Measurements from ENCODE around the gene INTS6. TPM values are rescaled to one million over a fixed set of nuclear protein-coding genes. Genes with fewer than 3 reads are reported as not detected.
A peak's percentile ranks its signal among the peaks of the same experiment; 100 is the strongest.

INTS6 gene, protein sequence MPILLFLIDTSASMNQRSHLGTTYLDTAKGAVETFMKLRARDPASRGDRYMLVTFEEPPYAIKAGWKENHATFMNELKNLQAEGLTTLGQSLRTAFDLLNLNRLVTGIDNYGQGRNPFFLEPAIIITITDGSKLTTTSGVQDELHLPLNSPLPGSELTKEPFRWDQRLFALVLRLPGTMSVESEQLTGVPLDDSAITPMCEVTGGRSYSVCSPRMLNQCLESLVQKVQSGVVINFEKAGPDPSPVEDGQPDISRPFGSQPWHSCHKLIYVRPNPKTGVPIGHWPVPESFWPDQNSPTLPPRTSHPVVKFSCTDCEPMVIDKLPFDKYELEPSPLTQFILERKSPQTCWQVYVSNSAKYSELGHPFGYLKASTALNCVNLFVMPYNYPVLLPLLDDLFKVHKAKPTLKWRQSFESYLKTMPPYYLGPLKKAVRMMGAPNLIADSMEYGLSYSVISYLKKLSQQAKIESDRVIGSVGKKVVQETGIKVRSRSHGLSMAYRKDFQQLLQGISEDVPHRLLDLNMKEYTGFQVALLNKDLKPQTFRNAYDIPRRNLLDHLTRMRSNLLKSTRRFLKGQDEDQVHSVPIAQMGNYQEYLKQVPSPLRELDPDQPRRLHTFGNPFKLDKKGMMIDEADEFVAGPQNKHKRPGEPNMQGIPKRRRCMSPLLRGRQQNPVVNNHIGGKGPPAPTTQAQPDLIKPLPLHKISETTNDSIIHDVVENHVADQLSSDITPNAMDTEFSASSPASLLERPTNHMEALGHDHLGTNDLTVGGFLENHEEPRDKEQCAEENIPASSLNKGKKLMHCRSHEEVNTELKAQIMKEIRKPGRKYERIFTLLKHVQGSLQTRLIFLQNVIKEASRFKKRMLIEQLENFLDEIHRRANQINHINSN
- 10 to 100 TPM; 32.1 to 35.4 TPM for total RNA-seq
- long read RNA-seq, full-length matches to known transcripts = 7 of 14 reads
- long read RNA-seq, partial matches to known transcripts = 5 of 14 reads
- long read RNA-seq, other reads (novel, unspliced or antisense) = 2 of 14 reads

- intact Hi-C loops (cut with DNase I, micrococcal nuclease) = loop anchor here in 1 of 2 donors (10.0 kb wide), 1 partner anchor 362 kb away; no protein-coding TSS in a partner anchor
- ATAC-seq (peak; percentile 82), DNase-seq (peak; percentile 98 to 100)
Measured at GRCh38 chr13:51452361-51453206, at the start of gene INTS6. TSS of gene INTS6 (minus strand) at chr13:51453036. CDS start at chr13:51452525, 511 bp downstream.

- intact Hi-C loops (cut with DNase I, micrococcal nuclease) = no loop called here
Measured at GRCh38 chr13:51502153-51502651, 49.4 kb upstream of the INTS6 start.

GRCh38 chr13:51501592-51502152, 48.8 kb upstream of the INTS6 start:
- DNase-seq (no peak), ATAC-seq (no peak)
- intact Hi-C loops (cut with DNase I, micrococcal nuclease) = no loop called here

More at GRCh38 chr13:51502153-51502651, 49.4 kb upstream of the INTS6 start:
- DNase-seq (no peak), ATAC-seq (no peak)

- ATAC-seq = no peak
- DNase-seq = no peak
- intact Hi-C loops (cut with DNase I, micrococcal nuclease) = no loop called here
Measured at GRCh38 chr13:51501096-51501495, 48.3 kb upstream of the INTS6 start.

GRCh38 chr13:51500687-51501086, 47.9 kb upstream of the INTS6 start:
- DNase-seq = no peak
- intact Hi-C loops (cut with DNase I, micrococcal nuclease) = no loop called here
- no peak for ATAC-seq

GRCh38 chr13:51499841-51500240, 47.0 kb upstream of the INTS6 start:
- intact Hi-C loops (cut with DNase I, micrococcal nuclease) = no loop called here
- DNase-seq = no peak
- ATAC-seq = no peak

DNA sequence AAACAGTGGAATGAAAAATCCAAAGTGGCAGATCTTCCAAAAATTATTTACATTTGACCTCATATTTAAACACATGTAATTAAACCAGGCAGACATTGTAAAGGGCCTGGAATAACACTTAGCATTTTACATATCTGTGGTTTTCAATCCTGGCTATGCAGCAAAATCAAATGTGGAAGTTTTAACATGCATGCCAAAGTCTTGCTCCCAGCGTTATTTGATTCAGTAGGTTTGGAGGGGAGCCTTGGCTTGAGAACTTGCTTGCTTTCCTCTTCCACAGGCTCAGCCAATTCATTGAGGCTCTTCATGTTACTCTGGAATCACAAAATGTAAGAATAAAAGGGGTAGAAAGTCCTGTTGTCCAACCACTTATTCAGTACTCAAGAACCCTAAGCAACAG, 42.5 kb upstream of the INTS6 start:
- DNase-seq (no peak), ATAC-seq (no peak)
- intact Hi-C loops (cut with DNase I, micrococcal nuclease) = no loop called here

- intact Hi-C loops (cut with DNase I, micrococcal nuclease) = no loop called here
- no peak for DNase-seq
- no peak for ATAC-seq
Measured at GRCh38 chr13:51494156-51494555, 41.3 kb upstream of the INTS6 start.

DNA sequence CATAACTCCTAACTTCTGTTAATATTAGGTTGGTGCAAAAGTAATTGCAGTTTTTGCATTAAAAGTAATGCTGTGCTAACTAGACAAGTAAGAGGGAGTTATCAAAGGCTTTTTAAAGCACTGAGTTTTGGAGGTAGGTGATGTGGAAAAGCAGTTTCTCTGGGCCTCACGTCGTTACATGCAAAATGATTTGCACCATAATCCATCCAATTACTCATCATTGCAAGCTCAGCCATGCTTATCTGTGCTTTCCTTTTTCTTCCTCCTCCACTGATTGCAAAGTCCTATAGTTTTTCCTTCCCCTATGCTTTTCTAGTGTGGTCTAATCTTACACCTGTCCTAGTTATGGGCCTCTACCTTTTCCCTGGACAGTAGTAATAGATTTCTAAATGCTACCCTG, 35.4 kb upstream of the INTS6 start:
- DNase-seq (no peak), ATAC-seq (no peak)
- intact Hi-C loops (cut with DNase I, micrococcal nuclease) = no loop called here

DNA sequence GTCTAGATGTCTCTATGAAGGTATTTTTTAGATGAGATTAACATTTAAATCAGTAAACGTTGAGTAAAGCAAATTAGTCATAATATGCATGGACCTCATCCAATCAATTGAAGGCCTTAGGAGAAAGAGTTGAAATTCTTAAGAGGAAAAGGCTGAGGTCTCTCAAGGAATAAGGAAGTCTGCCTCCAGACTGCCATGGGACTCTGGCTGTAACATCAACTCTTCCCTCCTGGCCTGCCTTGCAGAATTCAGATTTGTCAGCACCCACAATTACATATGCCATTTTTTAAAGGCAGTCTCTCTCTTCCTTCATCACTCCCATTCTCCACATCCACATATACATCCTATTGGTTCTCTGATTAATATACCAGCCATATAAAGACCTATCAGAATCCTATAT, 28.8 kb upstream of the INTS6 start:
- DNase-seq = no peak
- ATAC-seq = no peak
- intact Hi-C loops (cut with DNase I, micrococcal nuclease) = no loop called here

GRCh38 chr13:51479199-51479523, 26.3 kb upstream of the INTS6 start:
- no peak for ATAC-seq
- no peak for DNase-seq
- intact Hi-C loops (cut with DNase I, micrococcal nuclease) = no loop called here

DNA sequence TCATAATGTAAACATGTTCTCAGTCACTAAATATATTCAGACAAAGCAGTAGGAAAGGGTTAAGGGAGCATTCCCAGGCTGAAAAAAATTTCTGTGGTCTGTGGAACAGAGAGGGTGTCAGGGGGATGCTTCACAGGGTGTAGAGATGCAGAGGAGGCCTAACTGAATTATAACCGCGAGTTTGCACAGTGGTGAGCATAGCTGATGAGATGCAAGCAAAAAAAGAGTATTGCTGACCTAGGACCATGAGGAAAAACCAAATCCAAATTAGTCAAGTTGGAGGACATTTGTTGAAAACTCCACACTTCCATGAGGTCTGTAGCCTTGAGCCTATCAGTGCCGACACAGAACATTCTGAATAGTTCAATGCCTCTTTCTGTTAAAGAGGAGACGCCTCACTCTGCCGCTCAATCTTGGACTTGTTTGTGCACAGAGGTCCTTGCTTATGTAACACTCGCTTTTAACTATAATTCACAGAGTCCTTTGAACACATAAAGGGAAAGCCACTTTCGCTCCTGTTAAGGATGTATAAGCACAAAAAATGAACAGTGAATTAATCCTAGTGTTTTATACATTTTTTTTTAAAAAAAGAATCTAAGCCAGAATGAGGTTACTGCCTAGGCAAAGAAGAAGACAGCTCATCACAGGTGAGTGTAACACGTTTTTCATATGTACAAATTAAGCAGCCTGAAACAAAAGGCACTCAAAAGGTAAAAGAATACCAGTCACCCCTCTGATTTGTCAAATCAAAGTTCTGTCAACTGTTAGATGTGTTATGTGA, 25.8 kb upstream of the INTS6 start:
- intact Hi-C loops (cut with DNase I, micrococcal nuclease) = no loop called here
- ATAC-seq = no peak
- DNase-seq = no peak

GRCh38 chr13:51477653-51478324, 25.0 kb upstream of the INTS6 start:
- intact Hi-C loops (cut with DNase I, micrococcal nuclease) = no loop called here
- no peak for ATAC-seq
- DNase-seq = no peak

- DNase-seq (no peak), ATAC-seq (peak; percentile 30)
- intact Hi-C loops (cut with DNase I, micrococcal nuclease) = no loop called here
Measured at GRCh38 chr13:51477149-51477548, 24.3 kb upstream of the INTS6 start.

- DNase-seq (no peak), ATAC-seq (no peak)
- intact Hi-C loops (cut with DNase I, micrococcal nuclease) = no loop called here
Measured at GRCh38 chr13:51475727-51476501, 23.1 kb upstream of the INTS6 start.

GRCh38 chr13:51469790-51470189, 17.0 kb upstream of the INTS6 start:
- ATAC-seq (no peak), DNase-seq (no peak)
- intact Hi-C loops (cut with DNase I, micrococcal nuclease) = no loop called here
